ENCODE data around the gene MLPH. TPM values are rescaled to one million over a fixed set of nuclear protein-coding genes. Genes with fewer than 3 reads are reported as not detected.

The MLPH gene
- total and polyA plus RNA-seq, 2 of the 13 experiments (the other 11 are each of a cell fraction or from before 2014, with no cell fraction given): 0.12 TPM; not detected in 1

DNA sequence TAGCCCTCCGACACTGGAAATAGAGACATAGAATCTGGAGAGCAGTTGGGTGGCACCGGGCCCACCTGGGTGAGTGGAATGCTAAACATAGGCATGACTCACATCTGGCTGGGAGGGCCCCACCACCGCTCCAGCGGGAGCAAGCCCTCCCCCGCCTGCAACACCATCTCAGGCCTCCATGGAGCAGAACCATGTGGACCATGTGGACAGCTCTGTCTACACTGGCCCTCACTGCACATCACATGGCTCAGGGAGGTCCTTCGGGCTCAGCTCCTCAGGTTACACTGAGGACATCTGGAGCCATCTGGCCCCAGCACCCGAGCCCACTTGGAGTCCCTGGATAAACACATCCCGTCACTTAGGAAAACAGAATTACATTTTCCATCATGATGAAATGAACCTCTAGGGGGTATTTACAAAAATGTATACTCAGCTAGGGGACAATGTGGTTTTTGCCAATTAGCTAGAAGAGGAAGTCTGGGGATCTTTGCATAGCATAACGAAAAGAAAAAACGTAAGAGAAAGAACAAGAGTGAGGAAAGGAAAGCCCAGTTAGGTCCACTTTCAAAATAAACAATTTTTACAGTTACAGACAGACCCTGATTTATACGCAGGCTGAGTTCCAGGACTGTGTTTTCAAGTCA, 30.7 kb upstream of the MLPH start:
- CTCF ChIA-PET (ENCODE audit: low intra/inter-chr PET ratio, low total read pairs): no interaction called here
- TF ChIP-seq RXRA (CRISPR knock-in tag; IDR thresholded peaks at IDR 0.05): no peak
- TF ChIP-seq, protein P1, sequence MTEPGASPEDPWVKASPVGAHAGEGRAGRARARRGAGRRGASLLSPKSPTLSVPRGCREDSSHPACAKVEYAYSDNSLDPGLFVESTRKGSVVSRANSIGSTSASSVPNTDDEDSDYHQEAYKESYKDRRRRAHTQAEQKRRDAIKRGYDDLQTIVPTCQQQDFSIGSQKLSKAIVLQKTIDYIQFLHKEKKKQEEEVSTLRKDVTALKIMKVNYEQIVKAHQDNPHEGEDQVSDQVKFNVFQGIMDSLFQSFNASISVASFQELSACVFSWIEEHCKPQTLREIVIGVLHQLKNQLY (CRISPR knock-in tag; IDR thresholded peaks at IDR 0.05): no peak
- TF ChIP-seq ZBTB7B (CRISPR knock-in tag; IDR thresholded peaks at IDR 0.05): no peak
- no peak for TF ChIP-seq HMGXB3 (CRISPR knock-in tag; IDR thresholded peaks at IDR 0.05; ENCODE audit: borderline replicate concordance)
- TF ChIP-seq STAT6 (CRISPR knock-in tag; IDR thresholded peaks at IDR 0.05; ENCODE audit: borderline replicate concordance): no peak
- TF ChIP-seq, protein P2, sequence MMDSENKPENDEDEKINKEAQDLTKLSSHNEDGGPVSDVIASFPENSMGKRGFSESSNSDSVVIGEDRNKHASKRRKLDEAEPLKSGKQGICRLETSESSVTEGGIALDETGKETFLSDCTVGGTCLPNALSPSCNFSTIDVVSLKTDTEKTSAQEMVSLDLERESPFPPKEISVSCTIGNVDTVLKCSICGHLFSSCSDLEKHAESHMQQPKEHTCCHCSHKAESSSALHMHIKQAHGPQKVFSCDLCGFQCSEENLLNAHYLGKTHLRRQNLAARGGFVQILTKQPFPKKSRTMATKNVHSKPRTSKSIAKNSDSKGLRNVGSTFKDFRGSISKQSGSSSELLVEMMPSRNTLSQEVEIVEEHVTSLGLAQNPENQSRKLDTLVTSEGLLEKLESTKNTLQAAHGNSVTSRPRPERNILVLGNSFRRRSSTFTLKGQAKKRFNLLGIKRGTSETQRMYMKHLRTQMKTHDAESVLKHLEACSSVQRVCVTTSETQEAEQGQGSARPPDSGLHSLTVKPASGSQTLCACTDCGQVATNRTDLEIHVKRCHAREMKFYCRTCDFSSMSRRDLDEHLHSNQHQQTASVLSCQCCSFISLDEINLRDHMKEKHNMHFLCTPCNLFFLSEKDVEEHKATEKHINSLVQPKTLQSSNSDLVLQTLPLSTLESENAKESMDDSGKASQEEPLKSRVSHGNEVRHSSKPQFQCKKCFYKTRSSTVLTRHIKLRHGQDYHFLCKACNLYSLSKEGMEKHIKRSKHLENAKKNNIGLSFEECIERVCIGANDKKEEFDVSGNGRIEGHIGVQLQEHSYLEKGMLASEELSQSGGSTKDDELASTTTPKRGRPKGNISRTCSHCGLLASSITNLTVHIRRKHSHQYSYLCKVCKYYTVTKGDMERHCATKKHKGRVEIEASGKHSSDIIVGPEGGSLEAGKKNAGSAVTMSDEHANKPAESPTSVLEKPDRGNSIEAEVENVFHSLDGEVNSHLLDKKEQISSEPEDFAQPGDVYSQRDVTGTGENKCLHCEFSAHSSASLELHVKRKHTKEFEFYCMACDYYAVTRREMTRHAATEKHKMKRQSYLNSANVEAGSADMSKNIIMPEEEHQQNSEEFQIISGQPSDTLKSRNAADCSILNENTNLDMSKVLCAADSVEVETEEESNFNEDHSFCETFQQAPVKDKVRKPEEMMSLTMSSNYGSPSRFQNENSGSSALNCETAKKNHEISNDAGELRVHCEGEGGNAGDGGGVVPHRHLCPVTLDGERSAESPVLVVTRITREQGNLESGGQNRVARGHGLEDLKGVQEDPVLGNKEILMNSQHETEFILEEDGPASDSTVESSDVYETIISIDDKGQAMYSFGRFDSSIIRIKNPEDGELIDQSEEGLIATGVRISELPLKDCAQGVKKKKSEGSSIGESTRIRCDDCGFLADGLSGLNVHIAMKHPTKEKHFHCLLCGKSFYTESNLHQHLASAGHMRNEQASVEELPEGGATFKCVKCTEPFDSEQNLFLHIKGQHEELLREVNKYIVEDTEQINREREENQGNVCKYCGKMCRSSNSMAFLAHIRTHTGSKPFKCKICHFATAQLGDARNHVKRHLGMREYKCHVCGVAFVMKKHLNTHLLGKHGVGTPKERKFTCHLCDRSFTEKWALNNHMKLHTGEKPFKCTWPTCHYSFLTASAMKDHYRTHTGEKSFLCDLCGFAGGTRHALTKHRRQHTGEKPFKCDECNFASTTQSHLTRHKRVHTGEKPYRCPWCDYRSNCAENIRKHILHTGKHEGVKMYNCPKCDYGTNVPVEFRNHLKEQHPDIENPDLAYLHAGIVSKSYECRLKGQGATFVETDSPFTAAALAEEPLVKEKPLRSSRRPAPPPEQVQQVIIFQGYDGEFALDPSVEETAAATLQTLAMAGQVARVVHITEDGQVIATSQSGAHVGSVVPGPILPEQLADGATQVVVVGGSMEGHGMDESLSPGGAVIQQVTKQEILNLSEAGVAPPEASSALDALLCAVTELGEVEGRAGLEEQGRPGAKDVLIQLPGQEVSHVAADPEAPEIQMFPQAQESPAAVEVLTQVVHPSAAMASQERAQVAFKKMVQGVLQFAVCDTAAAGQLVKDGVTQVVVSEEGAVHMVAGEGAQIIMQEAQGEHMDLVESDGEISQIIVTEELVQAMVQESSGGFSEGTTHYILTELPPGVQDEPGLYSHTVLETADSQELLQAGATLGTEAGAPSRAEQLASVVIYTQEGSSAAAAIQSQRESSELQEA (CRISPR knock-in tag; IDR thresholded peaks at IDR 0.05; ENCODE audit: not compliant biosample characterization): no peak
- TF ChIP-seq ARNTL (CRISPR knock-in tag; IDR thresholded peaks at IDR 0.05): no peak

More for the DNA sequence above, 30.7 kb upstream of the MLPH start:
- POLR2A ChIA-PET: no interaction called here
- no peak overlapping the region for H3K4me2 ChIP-seq (ENCODE audit: low read depth, low read length)
- peaks cover 0 to 38% of the 10 kb centered on the region in 2 experiments; a peak in 4 of 5 replicates for H3K27me3 ChIP-seq (ENCODE audit: control insufficient read depth in 1 of 2, insufficient read depth in 2 of 2, low read length in 2 of 2)
- H3K79me2 ChIP-seq (ENCODE audit: insufficient read depth, low read length): no peaks in the 10 kb centered on the region
- no peak overlapping the region for H3K9ac ChIP-seq (ENCODE audit: insufficient read depth, low read depth, low read length)
- H3K4me1 ChIP-seq (ENCODE audit: insufficient read depth, low read length): no peaks in the 10 kb centered on the region
- under 1% methylated on average over 11 of the region's 11 CpGs for WGBS (ENCODE audit: low lambda C conversion rate)
- BruUV-seq (replicated peaks): no TSS peak
- no peaks in the 10 kb centered on the region for H3K36me3 ChIP-seq (replicated peaks in 1 of 2; ENCODE audit: control insufficient read depth in 1 of 2, insufficient read depth in 2 of 2, low read length in 2 of 2)
- in situ Hi-C loops (cut with HindIII; ENCODE audit: extremely low pct_ligation_motif_present, low pct_unique_long_range_greater_than_20kb): no loop called here
- ATAC-seq (no peak), DNase-seq (ENCODE audit: low spot score) (no peak), FAIRE-seq (no peak)
- no peaks in the 10 kb centered on the region for H4K20me1 ChIP-seq (ENCODE audit: insufficient read depth, low read length)
- H2AFZ ChIP-seq (ENCODE audit: low read length): no peak overlapping the region
- no peaks in the 10 kb centered on the region for H3K9me3 ChIP-seq (ENCODE audit: low read length)
- no peak overlapping the region for H3K4me3 ChIP-seq (replicated peaks in 1 of 3; ENCODE audit: insufficient read depth in 1 of 3, low read depth in 2 of 3, low read length in 3 of 3)
- no peak overlapping the region for H3K27ac ChIP-seq (ENCODE audit: extremely low read length, insufficient read depth, low read length)
- intact Hi-C loops (cut with micrococcal nuclease; ENCODE audit: unreplicated experiment): no loop called here
